GM18508 (cell line): ENCODE results near the gene FAM168B.

Experiments
- ATAC-seq: cut with Tn5 transposase; IDR thresholded peaks from one replicate; pipeline ENCODE4 v1.9.1; 2021; ENCODE audit warnings: moderate number of reproducible peaks; ENCODE audit not compliant: insufficient read depth, unreplicated experiment

FAM168B gene

GRCh38 chr2:131056932-131057287 lies 36.4 kb downstream of the FAM168B start:
- no peak for ATAC-seq

GRCh38 chr2:131056204-131056931 lies 36.9 kb downstream of the FAM168B start:
- no peak for ATAC-seq

GRCh38 chr2:131055169-131056065 lies 37.8 kb downstream of the FAM168B start:
- ATAC-seq = no peak

GRCh38 chr2:131054488-131054887 lies 38.8 kb downstream of the FAM168B start:
- ATAC-seq = no peak

GRCh38 chr2:131052741-131053263 lies 40.5 kb downstream of the FAM168B start:
- ATAC-seq = no peak

GRCh38 chr2:131050896-131051295 lies 42.4 kb downstream of the FAM168B start:
- no peak for ATAC-seq

GRCh38 chr2:131049150-131049718 lies 44.0 kb downstream of the FAM168B start:
- ATAC-seq = no peak

- ATAC-seq = no peak
Observed at GRCh38 chr2:131048641-131049040, 44.6 kb downstream of the FAM168B start.

- no peak for ATAC-seq
Observed at GRCh38 chr2:131047920-131048560, 45.2 kb downstream of the FAM168B start.

- ATAC-seq = no peak
Observed at GRCh38 chr2:131046918-131047652, 46.2 kb downstream of the FAM168B start.

GRCh38 chr2:131046028-131046917 lies 47.0 kb downstream of the FAM168B start:
- no peak for ATAC-seq

GRCh38 chr2:131045286-131046027 lies 47.8 kb downstream of the FAM168B start:
- no peak for ATAC-seq

GRCh38 chr2:131044757-131045150 lies 48.5 kb downstream of the FAM168B start:
- no peak for ATAC-seq

GRCh38 chr2:131044075-131044756 lies 49.0 kb downstream of the FAM168B start:
- ATAC-seq = no peak

GRCh38 chr2:131043199-131044074 lies 49.8 kb downstream of the FAM168B start:
- no peak for ATAC-seq

GRCh38 chr2:131042148-131042775 lies 51.0 kb downstream of the FAM168B start:
- ATAC-seq = no peak
